ENCODE measurements around the gene FANCC.

DNA sequence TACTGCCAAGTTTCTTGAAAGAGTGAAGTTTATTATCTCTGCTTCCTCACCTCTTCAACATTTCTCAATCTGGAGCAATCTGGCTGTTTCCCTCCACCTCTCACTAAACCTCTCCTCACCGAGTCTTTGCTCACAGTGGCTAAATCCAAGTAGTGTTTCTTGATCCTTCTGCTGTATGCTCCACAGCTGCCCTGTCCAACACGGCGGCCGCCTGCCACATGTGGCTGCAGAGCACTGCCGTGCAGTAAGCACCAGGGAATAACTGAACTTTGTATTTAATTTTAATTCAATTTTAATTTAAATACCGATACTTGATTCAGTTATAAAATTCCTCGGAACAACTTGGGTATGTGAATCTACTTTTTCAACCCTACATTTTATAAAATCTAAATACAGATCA, 80.2 kb downstream of the FANCC start:
- TF ChIP-seq POLR2AphosphoS5 (IDR thresholded peaks at IDR 0.05): no peak
- TF ChIP-seq, protein P1, sequence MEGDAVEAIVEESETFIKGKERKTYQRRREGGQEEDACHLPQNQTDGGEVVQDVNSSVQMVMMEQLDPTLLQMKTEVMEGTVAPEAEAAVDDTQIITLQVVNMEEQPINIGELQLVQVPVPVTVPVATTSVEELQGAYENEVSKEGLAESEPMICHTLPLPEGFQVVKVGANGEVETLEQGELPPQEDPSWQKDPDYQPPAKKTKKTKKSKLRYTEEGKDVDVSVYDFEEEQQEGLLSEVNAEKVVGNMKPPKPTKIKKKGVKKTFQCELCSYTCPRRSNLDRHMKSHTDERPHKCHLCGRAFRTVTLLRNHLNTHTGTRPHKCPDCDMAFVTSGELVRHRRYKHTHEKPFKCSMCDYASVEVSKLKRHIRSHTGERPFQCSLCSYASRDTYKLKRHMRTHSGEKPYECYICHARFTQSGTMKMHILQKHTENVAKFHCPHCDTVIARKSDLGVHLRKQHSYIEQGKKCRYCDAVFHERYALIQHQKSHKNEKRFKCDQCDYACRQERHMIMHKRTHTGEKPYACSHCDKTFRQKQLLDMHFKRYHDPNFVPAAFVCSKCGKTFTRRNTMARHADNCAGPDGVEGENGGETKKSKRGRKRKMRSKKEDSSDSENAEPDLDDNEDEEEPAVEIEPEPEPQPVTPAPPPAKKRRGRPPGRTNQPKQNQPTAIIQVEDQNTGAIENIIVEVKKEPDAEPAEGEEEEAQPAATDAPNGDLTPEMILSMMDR (IDR thresholded peaks at IDR 0.05): no peak
